HG03095 (cell line): ENCODE results near the gene APOL4.
"Not testable (repeated sequence)": the region's sequence is repeated elsewhere in the genome, so short reads cannot be mapped to it uniquely, and the experiment has no call there.

ENCODE experiments used
- ATAC-seq: cut with Tn5 transposase; IDR thresholded peaks from one replicate; pipeline ENCODE4 v1.9.1; 2021; ENCODE audit warnings: moderate library complexity; ENCODE audit not compliant: unreplicated experiment

APOL4 gene

GRCh38 chr22:36201630-36202319 is at the start of gene APOL4:
TSS of gene APOL4 (minus strand) at chr22:36201809. CDS start at chr22:36201734, 75 bp downstream.
- ATAC-seq: no peak

- ATAC-seq: not testable (repeated sequence)
Measured at GRCh38 chr22:36250292-36250960, 48.8 kb upstream of the APOL4 start.

GRCh38 chr22:36249160-36249559 is 47.6 kb upstream of the APOL4 start:
- no peak for ATAC-seq

- ATAC-seq: no peak
Measured at GRCh38 chr22:36247955-36248354, 46.3 kb upstream of the APOL4 start.

- ATAC-seq: no peak
Measured at GRCh38 chr22:36246718-36247117, 45.1 kb upstream of the APOL4 start.

- ATAC-seq: no peak
Measured at GRCh38 chr22:36245805-36246356, 44.3 kb upstream of the APOL4 start.

GRCh38 chr22:36244522-36245391 is 43.1 kb upstream of the APOL4 start:
- ATAC-seq: no peak

- no peak for ATAC-seq
Measured at GRCh38 chr22:36243986-36244385, 42.4 kb upstream of the APOL4 start.

- ATAC-seq: peak; percentile 92
Measured at GRCh38 chr22:36239401-36240171, 38.0 kb upstream of the APOL4 start, which contains the start of gene APOL2. TSS of gene APOL2 (minus strand) at chr22:36239527. CDS start at chr22:36233162, 6,365 bp downstream.

- ATAC-seq: peak; percentile 3
Measured at GRCh38 chr22:36239150-36239400, 37.5 kb upstream of the APOL4 start.

GRCh38 chr22:36238373-36239149 is 37.0 kb upstream of the APOL4 start:
- ATAC-seq: no peak

GRCh38 chr22:36237462-36238372 is 36.1 kb upstream of the APOL4 start:
- no peak for ATAC-seq

- no peak for ATAC-seq
Measured at GRCh38 chr22:36236388-36237319, 35.0 kb upstream of the APOL4 start.

- ATAC-seq: no peak
Measured at GRCh38 chr22:36235585-36235984, 34.0 kb upstream of the APOL4 start.

- ATAC-seq: no peak
Measured at GRCh38 chr22:36234919-36235318, 33.3 kb upstream of the APOL4 start.

- no peak for ATAC-seq
Measured at GRCh38 chr22:36234213-36234612, 32.6 kb upstream of the APOL4 start.

- no peak for ATAC-seq
Measured at GRCh38 chr22:36233796-36234195, 32.2 kb upstream of the APOL4 start.
